ENCODE measurements around the gene ACOT8. TPM values are rescaled to one million over a fixed set of nuclear protein-coding genes. Genes with fewer than 3 reads are reported as not detected.

The ACOT8 gene
- total and polyA plus RNA-seq, 2 donors (not counting 3 experiments of a cell fraction or from before 2014, with no cell fraction given): 15.5 to 50.9 TPM

DNA sequence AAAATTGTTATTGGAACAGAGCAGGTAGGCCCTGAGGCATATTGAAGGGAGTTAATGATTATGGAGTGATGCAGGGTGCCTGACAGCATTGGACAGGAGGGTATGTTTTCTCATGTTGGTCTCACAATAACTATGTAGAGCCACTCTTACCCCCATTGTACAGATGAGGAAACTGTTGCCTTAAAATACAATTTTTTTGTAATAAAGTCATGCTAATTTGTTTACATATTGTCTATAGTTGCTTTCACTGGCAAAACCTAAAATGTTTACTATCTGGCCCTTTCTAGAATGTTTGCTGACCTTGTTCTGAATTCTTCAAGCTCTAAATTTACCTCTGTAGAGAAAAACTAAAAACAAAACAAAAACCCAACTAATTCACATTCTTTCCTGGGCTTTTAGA lies 5.7 kb downstream of the ACOT8 start:
- no peak for TF ChIP-seq CTCF (IDR thresholded peaks at IDR 0.05; ENCODE audit: extremely low read depth in 1 of 2, insufficient read depth in 1 of 2, low read depth in 1 of 2, low read length in 2 of 2)
- TF ChIP-seq POLR2AphosphoS5 (IDR thresholded peaks at IDR 0.05; ENCODE audit: insufficient read depth, low read depth, low read length): no peak
- TF ChIP-seq EZH2 (IDR thresholded peaks at IDR 0.05; ENCODE audit: borderline replicate concordance, low read depth, low read length, severe bottlenecking): no peak
- no peak for TF ChIP-seq POLR2A (IDR thresholded peaks at IDR 0.05; ENCODE audit: low read depth, low read length)
- no peak for TF ChIP-seq GATA2 (IDR thresholded peaks at IDR 0.05; ENCODE audit: insufficient read depth, insufficient read length, low read depth, low read length)
- TF ChIP-seq, protein P1, sequence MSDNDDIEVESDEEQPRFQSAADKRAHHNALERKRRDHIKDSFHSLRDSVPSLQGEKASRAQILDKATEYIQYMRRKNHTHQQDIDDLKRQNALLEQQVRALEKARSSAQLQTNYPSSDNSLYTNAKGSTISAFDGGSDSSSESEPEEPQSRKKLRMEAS (IDR thresholded peaks at IDR 0.05; ENCODE audit: insufficient read depth, insufficient read length): no peak
- no peak for TF ChIP-seq JUN (IDR thresholded peaks at IDR 0.05; ENCODE audit: borderline replicate concordance, insufficient read depth, insufficient read length, low read depth)
- TF ChIP-seq MYC (IDR thresholded peaks at IDR 0.05; ENCODE audit: low read depth, low read length): no peak
- TF ChIP-seq FOS (IDR thresholded peaks at IDR 0.05; ENCODE audit: borderline replicate concordance, insufficient read depth, low read length): no peak
- H3K4me2 ChIP-seq (ENCODE audit: insufficient read depth, low read length): no peak overlapping the region
- no peak overlapping the region for H3K9ac ChIP-seq (replicated peaks; ENCODE audit: extremely low read depth, insufficient read depth, low read length)
- FAIRE-seq: no peak
- H3K27ac ChIP-seq (ENCODE audit: insufficient read depth, low read depth, low read length): no peak overlapping the region
- H3K79me2 ChIP-seq (ENCODE audit: control insufficient read depth, insufficient read depth, low read length): peaks cover 6% of the 10 kb centered on the region
- dilution Hi-C loops (cut with MboI; ENCODE audit: extremely low pct_ligation_motif_present, low sequenced_read_pairs) (no loop called here), intact Hi-C loops (cut with micrococcal nuclease) (no loop called here)
- CTCF ChIA-PET: interaction anchor here (1.0 to 1.4 kb wide), 2 partner anchors 17 to 39 kb away, joined by 3 to 5 read pairs; no protein-coding TSS in a partner anchor
- H3K9me1 ChIP-seq (replicated peaks; ENCODE audit: control insufficient read depth, extremely low read depth, insufficient read depth, low read length): no peaks in the 10 kb centered on the region
- DNase-seq (ENCODE audit: low read depth, low spot score): no peak
- no peak overlapping the region for H2AFZ ChIP-seq (ENCODE audit: low read depth, low read length)
- H4K20me1 ChIP-seq (replicated peaks; ENCODE audit: control insufficient read depth, extremely low read depth, insufficient read depth, low read length): no peaks in the 10 kb centered on the region
- H3K9me3 ChIP-seq (replicated peaks; ENCODE audit: control insufficient read depth, insufficient read depth, low read length): no peaks in the 10 kb centered on the region
- peaks cover 0 to 8% of the 10 kb centered on the region in 2 experiments for H3K36me3 ChIP-seq (ENCODE audit: control insufficient read depth in 2 of 2, extremely low read depth in 1 of 2, insufficient read depth in 2 of 2, low read length in 2 of 2)
- H3K4me3 ChIP-seq (replicated peaks in 1 of 3; ENCODE audit: insufficient read depth in 1 of 3, low read depth in 1 of 3, low read length in 3 of 3): no peak overlapping the region
- POLR2A ChIA-PET: no interaction called here
- no TSS peak for BruUV-seq (replicated peaks)
- peaks cover 3% of the 10 kb centered on the region for H3K4me1 ChIP-seq (ENCODE audit: control insufficient read depth, extremely low read depth, insufficient read depth, low read length)
- H3K27me3 ChIP-seq (ENCODE audit: control insufficient read depth in 2 of 2, insufficient read depth in 2 of 2, low read length in 2 of 2): no peaks in the 10 kb centered on the region
